Natural killer cell (primary cell): ENCODE measurements around the gene FBLN1. TPM values are rescaled to one million over a fixed set of nuclear protein-coding genes. Genes with fewer than 3 reads are reported as not detected.

Source experiments
- ATAC-seq, 3 donors: fragments of 150-1000 bp in 2 of 3; fragments of 200-7000 bp in 1 of 3; cut with Tn5 transposase; 1 replicate in 1 of 3; 2 replicates in 2 of 3; pipeline ENCODE4 v1.10.0; 2021; ENCODE audit warnings: mild to moderate bottlenecking in 2 of 3, moderate library complexity in 2 of 3
- DNase-seq, 2 donors: peaks; one replicate each; pipeline versions ENCODE4 v3.0.0 to v3.0.0-alpha.2; 2013 to 2021; ENCODE audit warnings: mixed read lengths in 1 of 2
- H3K27ac ChIP-seq: one replicate; pipeline ENCODE4 v1.5.1; 2013; ENCODE audit warnings: mild to moderate bottlenecking, low read length
- H3K27me3 ChIP-seq: one replicate; pipeline ENCODE4 v1.6.1; 2013; ENCODE audit warnings: low read length; ENCODE audit not compliant: control insufficient read depth, insufficient read depth
- H3K36me3 ChIP-seq: one replicate; pipeline ENCODE4 v1.6.1; 2013; ENCODE audit warnings: low read length; ENCODE audit not compliant: control insufficient read depth, insufficient read depth
- H3K4me1 ChIP-seq: one replicate; pipeline ENCODE4 v1.6.1; 2013; ENCODE audit warnings: low read length; ENCODE audit not compliant: control insufficient read depth, insufficient read depth
- H3K4me3 ChIP-seq: one replicate; pipeline ENCODE4 v1.5.1; 2013; ENCODE audit warnings: low read length
- H3K9me3 ChIP-seq: one replicate; pipeline ENCODE4 v1.6.1; 2013; ENCODE audit warnings: low read length; ENCODE audit not compliant: control insufficient read depth, insufficient read depth
- H3K27ac Mint-ChIP-seq, 2 donors: one replicate each; pipeline ENCODE4 v1.8.0; 2022; ENCODE audit warnings: mild to moderate bottlenecking in 2 of 2, mixed read lengths in 2 of 2, moderate library complexity in 1 of 2
- H3K27me3 Mint-ChIP-seq, 2 donors: one replicate each; pipeline ENCODE4 v1.8.0; 2022; ENCODE audit warnings: low read depth in 2 of 2, mixed read lengths in 2 of 2
- H3K36me3 Mint-ChIP-seq: one replicate; pipeline ENCODE4 v1.8.0; 2022; ENCODE audit warnings: mixed read lengths
- H3K4me1 Mint-ChIP-seq, 2 donors: one replicate each; pipeline ENCODE4 v1.8.0; 2022; ENCODE audit warnings: mixed read lengths in 2 of 2
- H3K4me3 Mint-ChIP-seq: one replicate; pipeline ENCODE4 v1.8.0; 2022; ENCODE audit warnings: mild to moderate bottlenecking, moderate library complexity, mixed read lengths
- H3K9me3 Mint-ChIP-seq, 2 donors: one replicate each; pipeline ENCODE4 v1.8.0; 2022; ENCODE audit warnings: mixed read lengths in 2 of 2
- WGBS: methylation state at CpG from one replicate; pipeline ENCODE4 v1.1.7; 2013; ENCODE audit warnings: missing lambda C conversion rate; ENCODE audit not compliant: insufficient coverage; 5-methylcytosine and 5-hydroxymethylcytosine counted together
- intact Hi-C: fragments of 100-400 bp; cut with micrococcal nuclease; formaldehyde crosslinking; loops from one replicate; pipeline ENCODE4 v1.14.2; 2022
- total RNA-seq, 4 donors: library from RNA; stranded (reverse); fragments of 120-200 nt in 1 of 4; gene quantifications; one replicate each; pipeline versions ENCODE4 v1.2.3 to v1.2.4, GENCODE V29; 2013 to 2022
- TF ChIP-seq, protein P1 (sequence below): fragments of 200-600 bp; IDR thresholded peaks from one replicate; pipeline ENCODE4 v1.8.0; 2022; ENCODE audit warnings: antibody characterized with exemption

Gene FBLN1
- total RNA-seq, 3 donors from 2014 or later (not counting 1 experiment from before 2014, with no cell fraction given) = 0.58 TPM; not detected in 2

DNA sequence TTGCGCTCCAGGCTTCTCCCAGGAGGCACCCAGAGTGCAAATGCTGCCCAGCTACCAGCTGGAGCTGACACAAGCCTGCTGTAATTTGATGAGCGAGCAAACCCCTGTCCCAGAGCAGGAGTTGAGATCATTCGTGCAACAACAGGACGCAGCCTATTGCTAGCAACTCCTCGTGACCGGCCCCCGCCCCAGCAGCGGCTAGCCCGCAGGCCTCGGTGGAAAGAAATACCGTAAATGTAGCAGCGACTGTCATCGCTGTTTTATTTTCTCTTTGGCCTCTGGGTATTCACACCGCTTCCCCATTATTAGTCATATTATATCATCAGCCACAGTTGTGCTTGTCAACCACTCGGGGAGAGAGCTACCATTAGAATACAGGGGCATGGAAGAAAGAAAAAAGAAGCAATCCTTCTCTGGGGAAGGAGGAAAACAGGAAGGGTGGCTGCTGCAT, 109.8 kb downstream of the FBLN1 start:
- no peaks in the 10 kb centered on the region for H3K27me3 Mint-ChIP-seq
- Histone ChIP-seq H3K27ac (peak overlapping the region; percentile 92), H3K27me3 (no peaks in the 10 kb centered on the region), H3K4me3 (no peak overlapping the region), H3K9me3 (no peaks in the 10 kb centered on the region), H3K4me1 (peaks cover 27% of the 10 kb centered on the region), H3K36me3 (no peaks in the 10 kb centered on the region)
- no peaks in the 10 kb centered on the region for H3K9me3 Mint-ChIP-seq
- peak overlapping the region; percentile 85 to 91 for H3K27ac Mint-ChIP-seq
- DNase-seq (peak; percentile 43 to 60), ATAC-seq (peak; percentile 72 to 85 (median 80))
- peaks cover 18 to 19% of the 10 kb centered on the region in 2 donors for H3K4me1 Mint-ChIP-seq
- TF ChIP-seq, protein P1, sequence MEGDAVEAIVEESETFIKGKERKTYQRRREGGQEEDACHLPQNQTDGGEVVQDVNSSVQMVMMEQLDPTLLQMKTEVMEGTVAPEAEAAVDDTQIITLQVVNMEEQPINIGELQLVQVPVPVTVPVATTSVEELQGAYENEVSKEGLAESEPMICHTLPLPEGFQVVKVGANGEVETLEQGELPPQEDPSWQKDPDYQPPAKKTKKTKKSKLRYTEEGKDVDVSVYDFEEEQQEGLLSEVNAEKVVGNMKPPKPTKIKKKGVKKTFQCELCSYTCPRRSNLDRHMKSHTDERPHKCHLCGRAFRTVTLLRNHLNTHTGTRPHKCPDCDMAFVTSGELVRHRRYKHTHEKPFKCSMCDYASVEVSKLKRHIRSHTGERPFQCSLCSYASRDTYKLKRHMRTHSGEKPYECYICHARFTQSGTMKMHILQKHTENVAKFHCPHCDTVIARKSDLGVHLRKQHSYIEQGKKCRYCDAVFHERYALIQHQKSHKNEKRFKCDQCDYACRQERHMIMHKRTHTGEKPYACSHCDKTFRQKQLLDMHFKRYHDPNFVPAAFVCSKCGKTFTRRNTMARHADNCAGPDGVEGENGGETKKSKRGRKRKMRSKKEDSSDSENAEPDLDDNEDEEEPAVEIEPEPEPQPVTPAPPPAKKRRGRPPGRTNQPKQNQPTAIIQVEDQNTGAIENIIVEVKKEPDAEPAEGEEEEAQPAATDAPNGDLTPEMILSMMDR = no peak
- intact Hi-C loops = no loop called here
- H3K4me3 Mint-ChIP-seq = peak overlapping the region; percentile 65
- 46% methylated on average over 15 of the region's 15 CpGs for WGBS
- H3K36me3 Mint-ChIP-seq = no peaks in the 10 kb centered on the region

DNA sequence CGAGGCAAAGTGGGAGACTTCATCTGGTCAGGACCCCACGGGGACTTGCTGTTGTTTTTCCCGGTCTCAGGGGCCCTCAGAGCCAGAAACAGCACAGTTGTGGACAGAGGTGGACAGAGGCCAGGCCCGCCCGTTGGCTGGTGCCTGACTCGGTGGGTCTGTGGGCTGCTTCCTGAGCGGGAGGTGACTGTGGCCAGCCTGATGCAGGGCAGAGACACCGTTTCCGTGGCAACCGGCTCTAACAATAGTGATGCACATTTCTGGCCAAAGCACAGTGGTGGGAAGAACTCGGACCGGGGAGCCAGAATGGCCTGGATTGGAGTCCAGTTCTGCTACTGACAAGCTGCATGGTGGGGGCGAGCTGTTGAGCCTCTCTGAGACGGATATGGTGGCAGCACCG, 110.3 kb downstream of the FBLN1 start:
- intact Hi-C loops = no loop called here
- Mint-ChIP-seq H3K9me3 (no peaks in the 10 kb centered on the region), H3K27ac (peak overlapping the region; percentile 85 to 91), H3K4me3 (peak overlapping the region; percentile 65), H3K27me3 (no peaks in the 10 kb centered on the region), H3K4me1 (peaks cover 18 to 19% of the 10 kb centered on the region in 2 donors), H3K36me3 (no peaks in the 10 kb centered on the region)
- DNase-seq = peak in 1 of 2 donors; percentile 16
- H3K4me3 ChIP-seq = no peak overlapping the region
- H3K9me3 ChIP-seq = no peaks in the 10 kb centered on the region
- TF ChIP-seq, protein P1 = no peak
- no peaks in the 10 kb centered on the region for H3K27me3 ChIP-seq
- WGBS = 70% methylated on average over 15 of the region's 15 CpGs
- H3K36me3 ChIP-seq = no peaks in the 10 kb centered on the region
- peak overlapping the region; percentile 92 for H3K27ac ChIP-seq
- ATAC-seq = peak in 1 of 3 donors; percentile 19
- peaks cover 27% of the 10 kb centered on the region for H3K4me1 ChIP-seq

DNA sequence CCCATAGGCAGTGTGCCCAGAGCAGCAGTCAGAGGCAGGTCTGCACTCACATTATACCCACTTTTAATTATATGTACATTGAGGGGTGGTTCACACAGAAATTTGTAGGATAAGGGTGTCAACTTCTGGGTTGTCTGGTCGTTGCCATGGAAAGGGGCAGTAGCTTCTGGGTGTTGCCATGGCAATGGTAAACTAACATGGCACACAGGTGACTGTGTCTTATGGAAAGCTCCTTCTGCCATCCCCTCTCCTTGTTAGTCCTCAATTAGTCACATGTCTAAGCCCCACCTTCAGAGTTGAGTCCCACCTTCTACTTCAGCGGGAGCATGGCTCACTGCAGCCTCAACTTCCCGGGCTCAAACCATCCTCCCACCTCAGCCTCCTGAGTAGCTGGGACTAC, 112.7 kb downstream of the FBLN1 start:
- TF ChIP-seq, protein P1 = no peak
- intact Hi-C loops = no loop called here
- Mint-ChIP-seq H3K27ac (no peak overlapping the region), H3K36me3 (no peaks in the 10 kb centered on the region), H3K27me3 (no peaks in the 10 kb centered on the region), H3K9me3 (no peaks in the 10 kb centered on the region), H3K4me1 (peaks cover 11 to 12% of the 10 kb centered on the region in 2 donors), H3K4me3 (no peak overlapping the region)
- Histone ChIP-seq H3K36me3 (no peaks in the 10 kb centered on the region), H3K4me3 (no peak overlapping the region), H3K9me3 (no peaks in the 10 kb centered on the region), H3K27me3 (no peaks in the 10 kb centered on the region), H3K27ac (no peak overlapping the region), H3K4me1 (peaks cover 10% of the 10 kb centered on the region)
- 82% methylated on average over 3 of the region's 3 CpGs for WGBS
- DNase-seq (no peak), ATAC-seq (no peak)

DNA sequence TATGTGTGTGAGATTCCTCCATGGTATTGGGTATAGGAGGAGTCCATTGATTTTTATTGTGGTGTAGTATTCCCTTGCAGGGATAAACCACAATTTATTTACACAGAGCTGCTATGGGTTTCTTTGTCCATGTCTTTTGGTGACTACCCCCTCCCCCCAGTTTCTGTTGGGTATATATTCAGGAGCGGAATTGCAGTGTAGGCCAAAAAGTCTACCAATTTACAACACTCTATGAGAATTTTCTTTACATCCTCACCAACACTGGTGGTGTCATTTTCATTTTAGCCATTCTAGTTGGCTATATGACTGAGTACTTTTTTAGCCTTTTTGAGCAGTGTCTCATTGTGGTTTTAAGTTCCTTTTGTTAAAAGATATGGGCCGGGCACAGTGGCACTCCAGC, 113.7 kb downstream of the FBLN1 start:
- 75% methylated on average over 2 of the region's 2 CpGs for WGBS
- no peaks in the 10 kb centered on the region for H3K9me3 Mint-ChIP-seq
- TF ChIP-seq, protein P1 = no peak
- no peaks in the 10 kb centered on the region for H3K36me3 Mint-ChIP-seq
- no peak overlapping the region for H3K27ac Mint-ChIP-seq
- H3K36me3 ChIP-seq = no peaks in the 10 kb centered on the region
- peaks cover 10% of the 10 kb centered on the region for H3K4me1 ChIP-seq
- no peaks in the 10 kb centered on the region for H3K9me3 ChIP-seq
- H3K4me3 Mint-ChIP-seq = no peak overlapping the region
- no peaks in the 10 kb centered on the region for H3K27me3 Mint-ChIP-seq
- ATAC-seq = no peak
- peaks cover 11 to 12% of the 10 kb centered on the region in 2 donors for H3K4me1 Mint-ChIP-seq
- no peak for DNase-seq
- intact Hi-C loops = no loop called here
- H3K27ac ChIP-seq = no peak overlapping the region
- no peaks in the 10 kb centered on the region for H3K27me3 ChIP-seq
- H3K4me3 ChIP-seq = no peak overlapping the region
